Uterus (tissue), 2 donors: ENCODE measurements around the gene RNF217.

Experiments used
- CTCF ChIP-seq, 4 experiments: fragments of 200-600 bp in 2 of 4; fragments of 450-650 bp in 2 of 4; sonication (generic) in 2 of 4; IDR thresholded peaks; one replicate each; pipeline ENCODE4 v1.5.1; 2016 to 2019; ENCODE audit warnings: antibody characterized with exemption in 4 of 4, mild to moderate bottlenecking in 2 of 4, moderate library complexity in 1 of 4
- POLR2A ChIP-seq, 2 donors: fragments of 450-650 bp; IDR thresholded peaks; one replicate each; pipeline ENCODE4 v1.6.1; 2016; ENCODE audit warnings: antibody characterized with exemption in 2 of 2, mild to moderate bottlenecking in 1 of 2, moderate library complexity in 1 of 2

DNA sequence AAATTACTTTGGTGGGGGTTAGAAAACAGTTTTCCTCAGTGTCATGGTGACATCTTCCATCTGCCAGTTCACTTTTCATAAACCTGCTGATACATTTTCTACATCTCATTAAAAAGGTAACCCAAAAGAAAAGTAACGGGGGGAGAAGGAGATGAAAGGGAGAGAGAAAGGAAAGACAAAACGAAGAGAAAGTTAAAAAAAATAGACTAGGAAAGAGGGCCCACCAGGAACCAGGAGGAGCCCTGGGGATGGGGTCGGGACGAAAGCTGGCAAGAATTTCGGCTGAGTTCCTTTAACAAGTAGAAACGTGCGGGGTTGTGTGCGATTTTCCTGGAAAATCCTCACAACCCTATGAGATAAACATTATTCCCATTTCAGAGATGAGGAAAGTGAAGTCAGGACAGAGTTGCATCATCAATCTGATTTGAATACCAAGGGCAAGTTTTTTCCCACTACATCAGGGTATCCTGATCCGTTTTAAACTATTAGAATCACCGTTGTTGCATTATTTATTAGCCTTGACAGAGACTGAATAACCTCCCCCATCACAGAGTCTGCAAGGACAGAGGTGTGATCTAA is 137.9 kb downstream of the RNF217 start:
- TF ChIP-seq CTCF (IDR thresholded peaks at IDR 0.05), result no peak
- no peak for TF ChIP-seq POLR2A (IDR thresholded peaks at IDR 0.05)
